GM12874 (cell line): ENCODE measurements around the gene MUC7.

Experiments used
- TF ChIP-seq, protein P1 (sequence below): IDR thresholded peaks from 2 replicates; pipeline ENCODE4 v1.5.1; 2011; ENCODE audit warnings: low read depth, mild to moderate bottlenecking, control low read depth, low read length, moderate library complexity; ENCODE audit not compliant: insufficient read depth

The MUC7 gene

DNA sequence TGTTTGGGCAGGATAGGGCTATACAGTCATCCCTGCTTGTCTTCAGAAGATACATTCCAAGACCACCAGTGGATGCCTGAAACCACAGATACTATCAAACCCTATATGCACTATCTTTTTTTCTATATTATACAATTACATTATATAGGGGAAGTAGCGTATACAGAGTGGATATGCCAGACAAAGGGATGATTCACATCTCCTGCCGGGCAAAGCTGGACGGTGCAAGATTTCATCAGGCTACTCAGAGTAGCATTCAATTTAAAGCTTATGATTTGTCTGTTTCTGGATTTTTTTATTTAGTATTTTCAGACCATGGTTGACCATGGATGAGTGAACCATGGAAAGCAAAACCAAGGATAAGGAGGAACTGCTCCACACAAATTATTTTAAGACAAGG lies 39.4 kb downstream of the MUC7 start:
- TF ChIP-seq, protein P1, sequence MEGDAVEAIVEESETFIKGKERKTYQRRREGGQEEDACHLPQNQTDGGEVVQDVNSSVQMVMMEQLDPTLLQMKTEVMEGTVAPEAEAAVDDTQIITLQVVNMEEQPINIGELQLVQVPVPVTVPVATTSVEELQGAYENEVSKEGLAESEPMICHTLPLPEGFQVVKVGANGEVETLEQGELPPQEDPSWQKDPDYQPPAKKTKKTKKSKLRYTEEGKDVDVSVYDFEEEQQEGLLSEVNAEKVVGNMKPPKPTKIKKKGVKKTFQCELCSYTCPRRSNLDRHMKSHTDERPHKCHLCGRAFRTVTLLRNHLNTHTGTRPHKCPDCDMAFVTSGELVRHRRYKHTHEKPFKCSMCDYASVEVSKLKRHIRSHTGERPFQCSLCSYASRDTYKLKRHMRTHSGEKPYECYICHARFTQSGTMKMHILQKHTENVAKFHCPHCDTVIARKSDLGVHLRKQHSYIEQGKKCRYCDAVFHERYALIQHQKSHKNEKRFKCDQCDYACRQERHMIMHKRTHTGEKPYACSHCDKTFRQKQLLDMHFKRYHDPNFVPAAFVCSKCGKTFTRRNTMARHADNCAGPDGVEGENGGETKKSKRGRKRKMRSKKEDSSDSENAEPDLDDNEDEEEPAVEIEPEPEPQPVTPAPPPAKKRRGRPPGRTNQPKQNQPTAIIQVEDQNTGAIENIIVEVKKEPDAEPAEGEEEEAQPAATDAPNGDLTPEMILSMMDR, result no peak

DNA sequence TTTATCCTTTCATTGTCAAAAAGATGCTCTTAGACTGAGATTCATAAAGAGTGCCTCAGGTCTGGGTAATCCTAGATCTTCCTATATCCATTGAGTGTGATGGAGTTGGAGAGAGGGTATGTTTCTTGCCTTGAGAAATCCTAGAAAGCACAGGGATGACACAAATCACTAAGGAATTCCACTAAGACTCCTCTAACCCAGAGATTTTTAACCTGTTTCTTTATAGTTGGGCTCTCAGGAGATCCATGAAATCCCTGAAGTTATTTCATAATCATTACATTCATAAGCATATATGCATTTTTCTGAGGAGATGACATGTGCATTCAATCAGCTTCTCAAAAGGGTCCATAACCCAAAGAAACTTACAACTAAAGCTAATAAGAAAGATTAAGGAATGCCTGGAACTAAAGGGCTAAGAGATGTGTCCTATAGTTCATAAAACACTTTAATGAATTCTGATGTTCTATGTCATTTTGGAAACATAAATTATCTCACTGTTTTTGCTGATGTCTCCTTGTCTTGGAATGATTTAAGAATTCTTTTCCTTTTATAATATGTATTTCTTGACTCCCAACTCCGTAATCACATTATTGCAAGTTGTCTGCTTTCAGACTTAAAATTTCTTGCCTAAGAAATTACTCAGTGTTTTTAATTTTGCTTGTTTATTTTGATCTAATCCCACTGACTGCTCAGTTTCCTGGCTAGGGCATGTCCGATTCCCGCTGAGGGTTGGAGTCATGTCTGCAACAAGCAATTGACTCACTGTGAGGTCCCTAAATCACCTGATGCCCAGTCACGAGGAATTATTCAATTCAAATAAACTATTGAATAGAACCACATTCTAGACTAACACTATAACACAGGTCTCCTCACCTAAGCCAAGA lies 43.6 kb downstream of the MUC7 start:
- TF ChIP-seq, protein P1, result no peak

DNA sequence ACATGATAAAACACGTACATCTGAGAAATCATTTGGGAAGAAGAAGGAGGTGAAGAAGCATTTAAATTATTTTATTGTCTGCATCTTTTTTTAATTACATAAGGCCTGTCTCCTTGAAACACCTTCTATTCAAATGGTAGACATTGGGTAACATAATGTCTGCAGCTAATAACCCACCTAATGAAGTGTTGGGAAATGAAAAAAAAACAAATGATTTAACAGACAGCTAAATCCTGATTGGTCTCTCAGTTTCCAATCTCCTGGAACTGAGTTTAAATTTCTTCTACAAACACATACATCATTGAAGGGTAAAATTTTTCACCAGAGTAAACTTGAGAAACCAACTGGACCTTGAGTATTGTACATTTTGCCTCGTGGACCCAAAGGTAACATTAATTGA lies 46.3 kb downstream of the MUC7 start, which contains the start of gene AMTN:
Gene AMTN (plus strand): TSS at position 301 of the 400 bp plus-strand sequence. CDS start 209 bp downstream, outside the sequence.
- TF ChIP-seq, protein P1, result no peak

DNA sequence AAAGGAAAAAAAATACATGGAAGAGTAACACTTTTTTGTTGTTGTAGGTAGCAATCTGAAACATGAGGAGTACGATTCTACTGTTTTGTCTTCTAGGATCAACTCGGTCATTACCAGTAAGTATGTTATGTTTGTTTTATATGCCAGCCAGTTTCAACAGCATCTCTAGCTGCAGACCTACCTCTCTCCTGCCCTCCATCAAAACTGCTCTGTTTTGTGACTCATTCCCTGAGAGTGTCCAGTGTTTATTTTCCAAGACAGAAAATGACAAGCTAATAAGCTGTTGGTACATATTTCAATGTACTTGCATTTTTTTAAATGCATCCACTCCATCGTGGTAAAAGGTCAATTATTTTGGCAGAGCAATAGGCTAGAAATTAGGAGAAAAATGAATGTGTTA lies 46.7 kb downstream of the MUC7 start:
- TF ChIP-seq, protein P1, result no peak

DNA sequence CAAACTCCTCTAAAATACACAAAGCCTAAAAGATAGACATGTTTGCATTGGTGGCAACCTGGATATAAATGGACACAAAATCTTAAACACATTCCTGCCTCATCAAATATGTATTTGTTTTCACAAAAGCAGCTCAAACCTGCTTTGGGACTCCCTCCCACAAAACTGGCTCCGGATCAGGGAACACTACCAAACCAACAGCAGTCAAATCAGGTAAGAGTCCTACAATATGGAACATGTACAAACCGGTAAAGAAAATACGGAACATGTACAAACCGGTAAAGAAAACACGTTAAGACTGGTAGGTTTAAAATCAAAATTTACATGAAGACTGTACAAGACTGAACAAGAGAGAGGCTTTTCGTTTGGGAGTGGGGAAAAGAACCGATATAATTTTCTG lies 50.6 kb downstream of the MUC7 start:
- TF ChIP-seq, protein P1, result no peak

DNA sequence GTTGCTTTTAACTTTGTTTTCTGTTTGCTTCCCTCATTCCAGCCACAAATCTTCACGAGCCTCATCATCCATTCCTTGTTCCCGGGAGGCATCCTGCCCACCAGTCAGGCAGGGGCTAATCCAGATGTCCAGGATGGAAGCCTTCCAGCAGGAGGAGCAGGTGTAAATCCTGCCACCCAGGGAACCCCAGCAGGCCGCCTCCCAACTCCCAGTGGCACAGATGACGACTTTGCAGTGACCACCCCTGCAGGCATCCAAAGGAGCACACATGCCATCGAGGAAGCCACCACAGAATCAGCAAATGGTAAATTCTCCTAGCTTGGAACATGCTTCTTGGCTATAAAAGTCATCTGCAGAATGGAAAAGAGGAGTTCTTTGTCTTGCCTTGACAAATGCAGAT lies 59.0 kb downstream of the MUC7 start:
- TF ChIP-seq, protein P1, result no peak

DNA sequence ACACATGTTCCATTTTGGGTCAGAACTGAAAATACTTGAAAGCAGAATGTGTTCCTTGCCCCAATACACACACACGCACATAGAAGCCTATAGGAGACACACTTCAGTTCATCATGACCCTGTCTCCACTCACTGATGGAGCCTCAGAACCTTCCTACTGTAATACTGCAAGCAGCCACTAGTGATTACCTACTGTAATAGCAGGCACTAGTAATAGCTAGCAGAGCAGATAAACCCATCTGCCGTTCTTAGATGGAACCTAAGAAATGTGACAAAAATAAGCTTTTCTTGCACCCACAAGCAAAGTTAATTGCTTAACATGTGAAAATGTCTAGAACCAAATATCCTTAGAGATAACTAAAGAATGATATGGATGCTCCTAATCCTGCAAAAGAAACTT lies 60.0 kb downstream of the MUC7 start:
- TF ChIP-seq, protein P1, result peak; percentile 12; the same call in 1 of the 2 replicates
